MM.1S (cell line): Measurements from ENCODE around the gene HIPK2.

Experiments used
- DNase-seq: peaks from one replicate; pipeline ENCODE4 v3.0.0-alpha.2; 2015
- H2AFZ ChIP-seq: fragments of 300-600 bp; sonication (generic); 2 replicates; pipeline ENCODE4 v1.6.0; 2016; ENCODE audit warnings: antibody characterized with exemption, low read length
- H3F3A ChIP-seq: fragments of 300-600 bp; sonication (generic); 2 replicates; pipeline ENCODE4 v1.6.1; 2016; ENCODE audit warnings: mild to moderate bottlenecking, antibody characterized with exemption, low read length, moderate library complexity, mixed read lengths; ENCODE audit not compliant: insufficient read depth
- H3K27ac ChIP-seq: fragments of 300-600 bp; sonication (generic); 2 replicates; pipeline ENCODE4 v1.5.1; 2016; ENCODE audit warnings: mild to moderate bottlenecking, low read length
- H3K27me3 ChIP-seq: fragments of 300-600 bp; sonication (generic); replicated peaks from 2 replicates; pipeline ENCODE4 v1.6.0; 2016; ENCODE audit warnings: low read length; ENCODE audit not compliant: insufficient read depth
- H3K36me3 ChIP-seq: fragments of 300-600 bp; sonication (generic); replicated peaks from 2 replicates; pipeline ENCODE4 v1.6.1; 2016; ENCODE audit warnings: mild to moderate bottlenecking, low read length, mixed read lengths; ENCODE audit not compliant: insufficient read depth
- H3K4me1 ChIP-seq: fragments of 300-600 bp; sonication (generic); 2 replicates; pipeline ENCODE4 v1.6.1; 2016; ENCODE audit warnings: low read length, mixed read lengths
- H3K4me2 ChIP-seq: fragments of 300-600 bp; sonication (generic); 2 replicates; pipeline ENCODE4 v1.6.0; 2016; ENCODE audit warnings: low read depth, low read length
- H3K4me3 ChIP-seq: fragments of 300-600 bp; sonication (generic); 2 replicates; pipeline ENCODE4 v1.5.1; 2016; ENCODE audit warnings: low read length, mixed read lengths
- H3K79me2 ChIP-seq: fragments of 300-600 bp; sonication (generic); 2 replicates; pipeline ENCODE4 v1.6.1; 2016; ENCODE audit warnings: mixed run types, low read length, mixed read lengths
- H3K9ac ChIP-seq: fragments of 300-600 bp; sonication (generic); 2 replicates; pipeline ENCODE4 v1.6.1; 2016; ENCODE audit warnings: low read length, mixed read lengths
- H3K9me2 ChIP-seq: fragments of 300-600 bp; sonication (generic); replicated peaks from 2 replicates; pipeline ENCODE4 v1.6.1; 2016; ENCODE audit warnings: mild to moderate bottlenecking, low read length, mixed read lengths; ENCODE audit not compliant: insufficient read depth
- H3K9me3 ChIP-seq: fragments of 300-600 bp; sonication (generic); replicated peaks from 2 replicates; pipeline ENCODE4 v1.6.1; 2016; ENCODE audit warnings: mild to moderate bottlenecking, low read length, mixed read lengths; ENCODE audit not compliant: insufficient read depth
- H4K20me1 ChIP-seq: fragments of 300-600 bp; sonication (generic); 2 replicates; pipeline ENCODE4 v1.6.1; 2016; ENCODE audit warnings: mild to moderate bottlenecking, low read length, moderate library complexity, mixed read lengths; ENCODE audit not compliant: insufficient read depth
- EZH2 ChIP-seq: fragments of 300-600 bp; sonication (generic); optimal IDR thresholded peaks from 2 replicates; pipeline ENCODE3; 2017; ENCODE audit warnings: low read depth, mild to moderate bottlenecking, antibody characterized with exemption, low read length, mixed read lengths
- EZH2phosphoT487 ChIP-seq: fragments of 300-600 bp; sonication (generic); IDR thresholded peaks from 2 replicates; pipeline ENCODE4 v1.6.1; 2018; ENCODE audit warnings: antibody characterized with exemption, low read length
- TF ChIP-seq, protein P1 (sequence below): fragments of 300-600 bp; sonication (generic); IDR thresholded peaks from 2 replicates; pipeline ENCODE4 v1.5.1; 2016; ENCODE audit warnings: antibody characterized with exemption, low read length, mixed read lengths

Gene HIPK2

DNA sequence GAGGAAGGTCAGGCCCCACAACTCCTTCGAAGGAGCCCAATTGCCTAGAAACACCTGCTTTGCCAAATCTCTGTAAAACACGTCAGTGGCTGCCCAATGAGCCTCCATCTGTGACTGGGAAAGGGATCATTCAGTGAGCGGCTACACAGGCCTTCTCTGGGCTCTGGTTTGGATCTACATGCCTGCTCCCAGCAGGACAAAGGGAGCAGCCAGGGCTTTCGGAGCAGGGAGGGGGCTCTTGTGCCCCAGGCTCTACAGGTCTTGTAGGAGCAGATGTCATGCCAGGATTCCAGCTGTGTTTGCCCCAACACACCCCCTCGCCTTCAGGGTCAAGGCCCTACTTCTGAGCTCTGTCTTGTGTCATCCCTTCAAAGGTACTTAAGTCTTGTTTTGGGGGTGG lies 180.8 kb downstream of the HIPK2 start:
- H3F3A ChIP-seq: no peaks in the 10 kb centered on the region
- no peak overlapping the region for H3K4me3 ChIP-seq
- H3K36me3 ChIP-seq: no peaks in the 10 kb centered on the region
- H3K79me2 ChIP-seq: no peaks in the 10 kb centered on the region
- TF ChIP-seq, protein P1, sequence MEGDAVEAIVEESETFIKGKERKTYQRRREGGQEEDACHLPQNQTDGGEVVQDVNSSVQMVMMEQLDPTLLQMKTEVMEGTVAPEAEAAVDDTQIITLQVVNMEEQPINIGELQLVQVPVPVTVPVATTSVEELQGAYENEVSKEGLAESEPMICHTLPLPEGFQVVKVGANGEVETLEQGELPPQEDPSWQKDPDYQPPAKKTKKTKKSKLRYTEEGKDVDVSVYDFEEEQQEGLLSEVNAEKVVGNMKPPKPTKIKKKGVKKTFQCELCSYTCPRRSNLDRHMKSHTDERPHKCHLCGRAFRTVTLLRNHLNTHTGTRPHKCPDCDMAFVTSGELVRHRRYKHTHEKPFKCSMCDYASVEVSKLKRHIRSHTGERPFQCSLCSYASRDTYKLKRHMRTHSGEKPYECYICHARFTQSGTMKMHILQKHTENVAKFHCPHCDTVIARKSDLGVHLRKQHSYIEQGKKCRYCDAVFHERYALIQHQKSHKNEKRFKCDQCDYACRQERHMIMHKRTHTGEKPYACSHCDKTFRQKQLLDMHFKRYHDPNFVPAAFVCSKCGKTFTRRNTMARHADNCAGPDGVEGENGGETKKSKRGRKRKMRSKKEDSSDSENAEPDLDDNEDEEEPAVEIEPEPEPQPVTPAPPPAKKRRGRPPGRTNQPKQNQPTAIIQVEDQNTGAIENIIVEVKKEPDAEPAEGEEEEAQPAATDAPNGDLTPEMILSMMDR: no peak
- TF ChIP-seq EZH2: no peak
- TF ChIP-seq EZH2phosphoT487: no peak
- no peaks in the 10 kb centered on the region for H4K20me1 ChIP-seq
- no peak for DNase-seq
- no peaks in the 10 kb centered on the region for H3K27me3 ChIP-seq
- no peaks in the 10 kb centered on the region for H3K9me3 ChIP-seq
- no peak overlapping the region for H3K4me2 ChIP-seq
- no peak overlapping the region for H3K9ac ChIP-seq
- H2AFZ ChIP-seq: no peak overlapping the region
- H3K9me2 ChIP-seq: no peaks in the 10 kb centered on the region
- H3K4me1 ChIP-seq: no peaks in the 10 kb centered on the region
- no peak overlapping the region for H3K27ac ChIP-seq

DNA sequence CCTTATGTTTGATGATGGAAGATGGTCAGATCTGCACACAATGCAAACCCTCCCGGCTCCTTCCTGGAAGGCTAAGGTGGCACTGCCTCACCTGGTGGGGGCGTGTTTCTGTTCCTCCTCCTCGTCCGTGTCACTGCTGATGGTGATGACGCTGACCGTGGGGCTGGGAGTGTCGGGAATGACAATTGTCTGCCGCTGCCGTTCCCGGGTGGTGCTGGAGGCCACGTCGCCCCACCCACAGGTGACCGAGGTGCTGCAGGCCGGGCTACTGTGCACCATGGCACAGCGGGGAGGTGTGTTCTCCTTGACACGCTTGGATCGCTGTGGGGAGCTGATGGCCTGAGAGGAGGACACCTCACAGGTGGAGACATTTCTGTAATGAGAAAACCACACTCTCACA lies 181.2 kb downstream of the HIPK2 start:
- no peak for DNase-seq
- no peaks in the 10 kb centered on the region for H3K79me2 ChIP-seq
- no peaks in the 10 kb centered on the region for H3K27me3 ChIP-seq
- H4K20me1 ChIP-seq: no peaks in the 10 kb centered on the region
- H3K9ac ChIP-seq: no peak overlapping the region
- no peaks in the 10 kb centered on the region for H3K9me2 ChIP-seq
- TF ChIP-seq, protein P1: no peak
- no peak for TF ChIP-seq EZH2phosphoT487
- no peak for TF ChIP-seq EZH2
- H2AFZ ChIP-seq: no peak overlapping the region
- no peak overlapping the region for H3K4me2 ChIP-seq
- H3K27ac ChIP-seq: no peak overlapping the region
- H3F3A ChIP-seq: no peaks in the 10 kb centered on the region
- H3K4me1 ChIP-seq: no peaks in the 10 kb centered on the region
- H3K36me3 ChIP-seq: no peaks in the 10 kb centered on the region
- H3K4me3 ChIP-seq: no peak overlapping the region
- no peaks in the 10 kb centered on the region for H3K9me3 ChIP-seq

GRCh38 chr7:139595806-139596205 lies 182.0 kb downstream of the HIPK2 start:
- Histone ChIP-seq H3K9me2 (no peaks in the 10 kb centered on the region), H2AFZ (no peak overlapping the region), H3K79me2 (no peaks in the 10 kb centered on the region), H3F3A (no peaks in the 10 kb centered on the region), H3K36me3 (no peaks in the 10 kb centered on the region), H3K4me2 (no peak overlapping the region), H3K9ac (no peak overlapping the region), H3K4me1 (no peaks in the 10 kb centered on the region), H3K4me3 (no peak overlapping the region), H3K27ac (no peak overlapping the region), H3K27me3 (no peaks in the 10 kb centered on the region), H4K20me1 (no peaks in the 10 kb centered on the region), H3K9me3 (no peaks in the 10 kb centered on the region)
- no peak for TF ChIP-seq EZH2
- TF ChIP-seq, protein P1: no peak
- TF ChIP-seq EZH2phosphoT487: no peak
- DNase-seq: no peak
